Neural cell (in vitro differentiated cells): Measurements from ENCODE around the gene ANKRD1. TPM values are rescaled to one million over a fixed set of nuclear protein-coding genes. Genes with fewer than 3 reads are reported as not detected.

Experiments used
- H2AFZ ChIP-seq: fragments of 200-600, 300-800 bp; sonication (generic), shearing (Covaris generic); 2 replicates; pipeline ENCODE4 v1.6.0; 2014; ENCODE audit warnings: low read depth, mild to moderate bottlenecking, antibody characterized with exemption, low read length, moderate library complexity
- H3F3A ChIP-seq: fragments of 200-600 bp; shearing (Covaris generic); 2 replicates; pipeline ENCODE4 v1.6.1; 2016; ENCODE audit warnings: mild to moderate bottlenecking, moderate library complexity, mixed read lengths, antibody characterized with exemption, low read length; ENCODE audit not compliant: insufficient read depth, poor library complexity, severe bottlenecking
- H3K27ac ChIP-seq: fragments of 200-600, 300-800 bp; sonication (generic), shearing (Covaris generic); 2 replicates; pipeline ENCODE4 v1.5.1; 2014; ENCODE audit warnings: mild to moderate bottlenecking, low read length, moderate library complexity
- H3K27me3 ChIP-seq: fragments of 300-800, 200-600 bp; sonication (generic), shearing (Covaris generic); 2 replicates; pipeline ENCODE4 v1.6.0; 2014; ENCODE audit warnings: mild to moderate bottlenecking, low read depth, low read length, moderate library complexity; ENCODE audit not compliant: insufficient read depth
- H3K36me3 ChIP-seq: fragments of 300-800, 200-600 bp; sonication (generic), shearing (Covaris generic); 2 replicates; pipeline ENCODE4 v1.5.1; 2014; ENCODE audit warnings: mild to moderate bottlenecking, antibody characterized with exemption, low read length, moderate library complexity; ENCODE audit not compliant: insufficient read depth
- H3K4me2 ChIP-seq: fragments of 300-800, 200-600 bp; sonication (generic), shearing (Covaris generic); 2 replicates; pipeline ENCODE4 v1.6.0; 2014; ENCODE audit warnings: mild to moderate bottlenecking, low read length
- H3K4me3 ChIP-seq: fragments of 300-800, 200-600 bp; sonication (generic), shearing (Covaris generic); 2 replicates; pipeline ENCODE4 v1.5.1; 2014; ENCODE audit warnings: mild to moderate bottlenecking, low read length, moderate library complexity
- H3K79me2 ChIP-seq: fragments of 200-600 bp; shearing (Covaris generic); replicated peaks from 2 replicates; pipeline ENCODE4 v1.6.0; 2014; ENCODE audit warnings: mild to moderate bottlenecking, low read length, moderate library complexity; ENCODE audit not compliant: insufficient read depth
- H3K9ac ChIP-seq: fragments of 300-800, 200-600 bp; sonication (generic), shearing (Covaris generic); 2 replicates; pipeline ENCODE4 v1.6.1; 2016; ENCODE audit warnings: mild to moderate bottlenecking, low read length, mixed read lengths
- H3K9me2 ChIP-seq: fragments of 200-600 bp; shearing (Covaris generic); 2 replicates; pipeline ENCODE4 v1.6.1; 2016; ENCODE audit warnings: mild to moderate bottlenecking, low read length, mixed read lengths; ENCODE audit not compliant: insufficient read depth
- H3K9me3 ChIP-seq: fragments of 200-600, 300-800 bp; sonication (generic), shearing (Covaris generic); 2 replicates; pipeline ENCODE4 v1.6.1; 2016; ENCODE audit warnings: mild to moderate bottlenecking, mixed run types, low read length, moderate library complexity, mixed read lengths
- H4K20me1 ChIP-seq: fragments of 200-600 bp; shearing (Covaris generic); 2 replicates; pipeline ENCODE4 v1.6.1; 2016; ENCODE audit warnings: mild to moderate bottlenecking, mixed run types; ENCODE audit not compliant: insufficient read depth
- EP300 ChIP-seq: fragments of 450-650 bp; conservative IDR thresholded peaks from 2 replicates; pipeline ENCODE4 v1.6.1; 2014; ENCODE audit warnings: antibody characterized with exemption, mild to moderate bottlenecking, moderate library complexity; ENCODE audit not compliant: poor library complexity, severe bottlenecking
- EZH2 ChIP-seq: fragments of 200-600, 300-800 bp; shearing (Covaris generic), sonication (generic); IDR thresholded peaks from 2 replicates; pipeline ENCODE4 v1.6.1; 2014; ENCODE audit warnings: antibody characterized with exemption, low read length, borderline replicate concordance, mild to moderate bottlenecking; ENCODE audit not compliant: insufficient read depth, poor library complexity, severe bottlenecking
- MXI1 ChIP-seq: fragments of 450-650 bp; conservative IDR thresholded peaks from 2 replicates; pipeline ENCODE4 v1.6.1; 2014; ENCODE audit warnings: antibody characterized with exemption, mild to moderate bottlenecking; ENCODE audit not compliant: poor library complexity, severe bottlenecking
- POLR2AphosphoS5 ChIP-seq: IDR thresholded peaks from 2 replicates; pipeline ENCODE4 v1.6.1; 2012
- RAD21 ChIP-seq: fragments of 450-650 bp; conservative IDR thresholded peaks from 2 replicates; pipeline ENCODE4 v1.6.1; 2014; ENCODE audit warnings: antibody characterized with exemption, mild to moderate bottlenecking, moderate library complexity
- REST ChIP-seq: IDR thresholded peaks from 2 replicates; pipeline ENCODE4 v1.6.1; 2012; ENCODE audit warnings: borderline replicate concordance
- SMC3 ChIP-seq: fragments of 450-650 bp; conservative IDR thresholded peaks from 2 replicates; pipeline ENCODE4 v1.6.1; 2014; ENCODE audit warnings: antibody characterized with exemption, mild to moderate bottlenecking, moderate library complexity; ENCODE audit not compliant: poor library complexity
- TAF1 ChIP-seq: IDR thresholded peaks from 2 replicates; pipeline ENCODE4 v1.6.1; 2012; ENCODE audit warnings: low read depth
- polyA plus RNA-seq: library from polyadenylated mRNA; depleted of rRNA; stranded (reverse); fragments of >200 nt; gene quantifications from 2 replicates; pipeline ENCODE4 v1.2.3, GENCODE V29; 2014
- TF ChIP-seq, protein P1 (sequence below): fragments of 450-650 bp; IDR thresholded peaks from 2 replicates; pipeline ENCODE4 v1.5.1; 2014; ENCODE audit warnings: antibody characterized with exemption, mild to moderate bottlenecking, moderate library complexity; ENCODE audit not compliant: poor library complexity, severe bottlenecking

Gene ANKRD1
- polyA plus RNA-seq, 1 donor from 2014 or later, result not detected

DNA sequence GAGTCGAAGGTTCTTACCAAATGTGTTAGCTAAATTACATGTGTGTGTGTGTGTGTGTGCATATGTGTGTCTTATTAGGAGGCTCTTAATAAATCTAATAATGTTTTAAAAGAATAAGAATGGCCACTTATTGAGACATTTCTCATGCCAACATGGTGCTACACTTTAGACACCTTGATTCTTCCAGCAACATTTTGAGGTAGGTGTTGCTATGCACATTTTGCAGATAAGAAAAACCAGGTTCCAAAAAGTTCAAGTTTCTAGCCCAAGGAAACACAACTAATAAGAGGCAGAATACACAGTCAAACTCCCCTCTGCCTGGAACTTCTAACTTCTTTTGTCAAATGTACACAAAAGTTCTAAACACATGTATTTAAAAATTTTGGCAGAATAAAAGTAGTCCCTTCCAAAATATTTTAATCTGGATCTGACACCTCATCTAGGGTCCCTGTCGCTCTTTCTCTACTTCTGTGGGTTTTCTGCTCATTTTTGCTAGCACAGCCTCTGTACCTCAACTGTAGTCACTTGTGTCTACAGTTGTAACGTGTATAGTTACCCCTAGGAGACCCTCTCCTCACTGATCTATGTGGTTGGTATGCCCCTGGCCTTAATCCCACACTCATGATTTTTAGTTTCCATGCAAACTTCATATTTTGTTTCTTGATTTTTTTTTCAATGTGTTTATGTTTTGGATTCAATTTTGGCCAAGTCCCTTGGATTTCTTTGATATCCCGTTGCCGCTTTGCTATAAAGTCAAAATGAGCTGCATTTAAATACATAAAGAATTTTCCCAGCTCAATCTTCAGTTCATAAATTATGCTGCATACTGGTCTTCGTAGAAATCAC, 4.3 kb downstream of the ANKRD1 start:
- H3K27me3 ChIP-seq, result no peaks in the 10 kb centered on the region
- TF ChIP-seq MXI1, result no peak
- no peak overlapping the region for H3K9ac ChIP-seq
- no peaks in the 10 kb centered on the region for H3K9me2 ChIP-seq
- H3K4me2 ChIP-seq, result no peak overlapping the region
- no peaks in the 10 kb centered on the region for H3F3A ChIP-seq
- no peak overlapping the region for H2AFZ ChIP-seq
- H4K20me1 ChIP-seq, result no peaks in the 10 kb centered on the region
- no peaks in the 10 kb centered on the region for H3K9me3 ChIP-seq
- no peak overlapping the region for H3K4me3 ChIP-seq
- H3K36me3 ChIP-seq, result no peaks in the 10 kb centered on the region
- H3K79me2 ChIP-seq, result no peaks in the 10 kb centered on the region
- H3K27ac ChIP-seq, result no peak overlapping the region

- no peaks in the 10 kb centered on the region for H3K36me3 ChIP-seq
- H3K27me3 ChIP-seq, result no peaks in the 10 kb centered on the region
- no peak overlapping the region for H3K9ac ChIP-seq
- no peak overlapping the region for H2AFZ ChIP-seq
- no peaks in the 10 kb centered on the region for H3K79me2 ChIP-seq
- no peaks in the 10 kb centered on the region for H3F3A ChIP-seq
- H3K4me3 ChIP-seq, result no peak overlapping the region
- H3K4me2 ChIP-seq, result no peak overlapping the region
- H4K20me1 ChIP-seq, result no peaks in the 10 kb centered on the region
- H3K27ac ChIP-seq, result no peak overlapping the region
- TF ChIP-seq EZH2 (no peak), RAD21 (no peak), EP300 (no peak), TAF1 (no peak), POLR2AphosphoS5 (no peak), SMC3 (no peak), MXI1 (no peak), REST (no peak)
- TF ChIP-seq, protein P1, sequence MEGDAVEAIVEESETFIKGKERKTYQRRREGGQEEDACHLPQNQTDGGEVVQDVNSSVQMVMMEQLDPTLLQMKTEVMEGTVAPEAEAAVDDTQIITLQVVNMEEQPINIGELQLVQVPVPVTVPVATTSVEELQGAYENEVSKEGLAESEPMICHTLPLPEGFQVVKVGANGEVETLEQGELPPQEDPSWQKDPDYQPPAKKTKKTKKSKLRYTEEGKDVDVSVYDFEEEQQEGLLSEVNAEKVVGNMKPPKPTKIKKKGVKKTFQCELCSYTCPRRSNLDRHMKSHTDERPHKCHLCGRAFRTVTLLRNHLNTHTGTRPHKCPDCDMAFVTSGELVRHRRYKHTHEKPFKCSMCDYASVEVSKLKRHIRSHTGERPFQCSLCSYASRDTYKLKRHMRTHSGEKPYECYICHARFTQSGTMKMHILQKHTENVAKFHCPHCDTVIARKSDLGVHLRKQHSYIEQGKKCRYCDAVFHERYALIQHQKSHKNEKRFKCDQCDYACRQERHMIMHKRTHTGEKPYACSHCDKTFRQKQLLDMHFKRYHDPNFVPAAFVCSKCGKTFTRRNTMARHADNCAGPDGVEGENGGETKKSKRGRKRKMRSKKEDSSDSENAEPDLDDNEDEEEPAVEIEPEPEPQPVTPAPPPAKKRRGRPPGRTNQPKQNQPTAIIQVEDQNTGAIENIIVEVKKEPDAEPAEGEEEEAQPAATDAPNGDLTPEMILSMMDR, result no peak
- no peaks in the 10 kb centered on the region for H3K9me2 ChIP-seq
- no peaks in the 10 kb centered on the region for H3K9me3 ChIP-seq
Observed at GRCh38 chr10:90915766-90916075, 5.2 kb downstream of the ANKRD1 start.
